Heart right ventricle (tissue), 16 donors: ENCODE results near the gene RPS6KA5. TPM values are rescaled to one million over a fixed set of nuclear protein-coding genes. Genes with fewer than 3 reads are reported as not detected.

Experiments
- ATAC-seq, 8 donors: fragments of 200-7000 bp; cut with Tn5 transposase; one replicate each; pipeline ENCODE4 v1.9.1; 2020; ENCODE audit warnings: mild to moderate bottlenecking in 8 of 8, moderate library complexity in 8 of 8, moderate number of reproducible peaks in 1 of 8
- DNase-seq, 2 donors: peaks; one replicate each; pipeline ENCODE4 v3.0.0-alpha.2; 2020
- H3K27ac ChIP-seq, 10 donors: fragments of 200-600 bp; sonication (generic) in 2 of 10; one replicate each; pipeline versions ENCODE4 v1.5.0 to v1.8.0; 2020 to 2022; ENCODE audit warnings: mild to moderate bottlenecking in 3 of 10
- H3K27me3 ChIP-seq, 7 donors: fragments of 200-600 bp; one replicate each; pipeline ENCODE4 v1.8.0; 2021 to 2022; ENCODE audit warnings: mild to moderate bottlenecking in 2 of 7
- H3K36me3 ChIP-seq, 9 donors: fragments of 200-600 bp; sonication (generic) in 1 of 9; one replicate each; pipeline versions ENCODE4 v1.5.0 to v1.8.0; 2020 to 2022; ENCODE audit warnings: mild to moderate bottlenecking in 2 of 9
- H3K4me1 ChIP-seq, 9 donors: fragments of 200-600 bp; sonication (generic) in 1 of 9; one replicate each; pipeline versions ENCODE4 v1.5.0 to v1.8.0; 2020 to 2022; ENCODE audit warnings: mild to moderate bottlenecking in 4 of 9
- H3K4me3 ChIP-seq, 10 donors: fragments of 200-600 bp; sonication (generic) in 2 of 10; one replicate each; pipeline versions ENCODE4 v1.5.0 to v1.8.0; 2020 to 2022; ENCODE audit warnings: mild to moderate bottlenecking in 7 of 10, moderate library complexity in 2 of 10
- H3K9me3 ChIP-seq, 11 donors: fragments of 200-600 bp in 10 of 11; sonication (generic) in 2 of 11; one replicate each; pipeline versions ENCODE4 v1.5.0 to v1.8.0; 2013 to 2022; ENCODE audit warnings: mild to moderate bottlenecking in 2 of 11, control low read depth in 1 of 11, moderate library complexity in 1 of 11
- CTCF ChIP-seq, 9 donors: fragments of 200-600 bp; sonication (generic) in 2 of 9; IDR thresholded peaks; one replicate each; pipeline versions ENCODE4 v1.5.0 to v1.8.0; 2021 to 2022; ENCODE audit warnings: antibody characterized with exemption in 9 of 9, mild to moderate bottlenecking in 5 of 9, moderate library complexity in 1 of 9
- WGBS, 2 donors: extraction: QIAGEN DNeasy Blood & Tissue Kit; methylation state at CpG; one replicate each; pipeline ENCODE4 v1.1.7; 2013; ENCODE audit warnings: inconsistent platforms in 1 of 2; 5-methylcytosine and 5-hydroxymethylcytosine counted together
- intact Hi-C, 10 donors: fragments of 100-400 bp; cut with DNase I; formaldehyde crosslinking; loops; one replicate each; pipeline versions ENCODE4 v1.11.1 to v1.14.2; 2022
- polyA plus RNA-seq, 2 donors: library from polyadenylated mRNA; stranded (reverse); fragments of 200-250 nt; gene quantifications; one replicate each; pipeline ENCODE4 v1.2.3, GENCODE V29; 2013
- total RNA-seq, 10 donors: library from RNA; stranded (reverse); fragmentation: NEBNext Ultra II Directional in 3 of 10; extraction: Animal tissue kit (Norgen Biotek cat#: 25700) in 3 of 10; gene quantifications; one replicate each; pipeline versions ENCODE4 v1.2.1 to v1.2.4, GENCODE V29; 2021 to 2023
- donor health status: Arrhythmogenic right ventricular cardiomyopathy.
- donor health status: ischemic (EF 13 %, LVEDD 7.1; RV severe dilation, severe dysfunction).
- donor health status: healthy with polysubstance abuse.
- donor health status: DM: no; HTN: yes; CAD: no.
- donor health status: DM: no; HTN: no; CAD: no.
- donor health status: ischemic (EF 25% LVEDD 6.9; RV normal size, moderate dysfunction).
- donor health status: ischemic (EF 25% LVEDD 5.7; RV mildly dilated, moderate dysfunction).
- donor health status: healthy.
- donor health status: DM: yes; HTN: yes; CAD: no.
- donor health status: Ischemic cardiomyopathy.
- donor health status: ischemic (EF 35%, LVEDD 5.7; RV mildly dilated, moderate dysfunction).
- donor health status: nonischemic (EF 11% LVEDD 7.7; RV severe dilation, severe dysfunction).
- donor health status: DM: yes; HTN: yes; CAD: no.
- donor health status: PGD.
- donor health status: ischemic (EF 29% LVEDD 5.4; RV normal size, mild dysfunction).
- donor health status: nonischemic (EF 23%, LVEDD 6.1; RV moderate dilation, normal function).

Gene RPS6KA5
- total and polyA plus RNA-seq, 12 donors, result 0.84 to 22.5 (median 9.2) TPM

GRCh38 chr14:90808759-90809529, 251.5 kb downstream of the RPS6KA5 start:
- Histone ChIP-seq H3K36me3 (no peaks in the 10 kb centered on the region), H3K27me3 (no peaks in the 10 kb centered on the region), H3K9me3 (no peaks in the 10 kb centered on the region), H3K4me3 (no peak overlapping the region), H3K27ac (peak overlapping the region in 4 of 10 donors; percentile 11 to 63 (median 50)), H3K4me1 (peaks cover 0 to 90% (median 57%) of the 10 kb centered on the region in 9 donors)
- no peak for TF ChIP-seq CTCF (IDR thresholded peaks at IDR 0.05)
- ATAC-seq, result no peak
- intact Hi-C loops, result loop anchor here in 1 of 10 donors (5.0 kb wide), 1 partner anchor 47 kb away; no protein-coding TSS in a partner anchor
- no peak for DNase-seq
- 86 to 89% methylated on average over 15 of the region's 15 CpGs for WGBS, 2 donors

DNA sequence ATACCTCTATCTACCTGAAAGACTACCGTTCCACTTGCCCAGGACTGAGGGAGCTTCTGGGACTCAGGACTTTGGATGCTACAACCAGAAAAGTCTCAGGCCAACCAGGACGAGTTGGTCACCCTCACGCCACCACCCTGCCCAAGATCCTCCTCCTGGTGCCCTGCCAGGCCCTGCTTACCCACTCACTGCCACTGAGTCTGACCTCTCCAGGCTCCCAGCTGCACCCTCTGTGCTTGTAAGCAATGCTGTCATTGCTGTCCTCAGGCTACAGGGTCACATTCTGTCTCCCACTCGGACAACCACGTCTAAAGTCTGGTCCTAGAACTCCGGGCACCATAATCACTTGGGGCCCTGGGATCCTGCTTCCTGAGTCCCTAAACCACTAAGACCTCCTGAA, 253.4 kb downstream of the RPS6KA5 start:
- peak overlapping the region in 7 of 10 donors; percentile 3 to 63 (median 29) for H3K27ac ChIP-seq
- DNase-seq, result no peak
- TF ChIP-seq CTCF (IDR thresholded peaks at IDR 0.05), result no peak
- peaks cover 0 to 82% (median 62%) of the 10 kb centered on the region in 9 donors for H3K4me1 ChIP-seq
- intact Hi-C loops, result loop anchor here in 1 of 10 donors (5.0 kb wide), 1 partner anchor 45 kb away; no protein-coding TSS in a partner anchor
- no peaks in the 10 kb centered on the region for H3K36me3 ChIP-seq
- peak in 2 of 8 donors; percentile 9 to 16 for ATAC-seq
- H3K4me3 ChIP-seq, result no peak overlapping the region
- no peaks in the 10 kb centered on the region for H3K9me3 ChIP-seq
- no peaks in the 10 kb centered on the region for H3K27me3 ChIP-seq
- WGBS, 2 donors, result 64% methylated on average over 6 of the region's 6 CpGs

DNA sequence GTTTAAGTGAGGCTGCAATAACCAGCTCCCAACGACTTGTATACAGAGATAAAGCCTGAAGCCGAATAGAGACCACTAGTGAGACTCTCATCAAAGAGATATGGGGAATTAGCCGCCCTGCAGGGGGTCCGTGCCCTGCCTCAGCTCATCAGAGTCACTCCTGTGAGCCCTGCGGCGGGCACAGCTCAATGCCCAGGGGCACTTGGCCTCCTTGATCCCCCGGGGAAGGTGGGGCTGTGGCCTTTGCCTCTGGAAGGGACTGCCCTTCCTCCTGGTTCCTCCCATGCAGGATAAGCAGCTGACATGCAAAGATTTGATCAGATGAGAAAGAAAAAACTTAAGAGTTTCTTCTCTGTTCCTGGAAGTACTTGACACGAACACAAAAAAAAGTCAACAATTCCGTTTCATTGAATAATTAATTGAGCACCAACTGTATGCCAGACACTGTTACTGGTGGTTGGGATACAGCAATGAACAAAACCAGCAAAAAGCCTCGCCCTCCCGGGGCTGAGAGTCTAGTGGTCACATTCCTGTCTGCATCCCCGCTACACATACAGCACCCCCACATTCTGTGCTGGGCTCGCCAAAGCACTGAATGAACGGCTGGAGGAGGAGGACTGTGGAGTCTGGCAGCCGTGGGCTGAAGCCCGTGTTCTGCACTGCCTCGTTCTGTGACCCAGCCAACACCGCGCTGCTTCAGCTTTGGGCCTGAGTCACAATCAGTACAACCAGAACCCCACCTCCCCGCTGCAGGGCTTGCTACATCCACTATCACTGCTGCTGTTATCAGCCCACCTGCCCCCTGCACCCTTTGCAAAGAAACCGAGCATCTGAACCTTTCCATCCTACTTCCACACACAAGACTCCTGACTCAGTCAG, 254.5 kb downstream of the RPS6KA5 start:
- ATAC-seq, result peak in 6 of 8 donors; percentile 20 to 50 (median 43)
- 68 to 73% methylated on average over 21 of the region's 21 CpGs for WGBS, 2 donors
- Histone ChIP-seq H3K36me3 (no peaks in the 10 kb centered on the region), H3K9me3 (no peaks in the 10 kb centered on the region), H3K4me3 (no peak overlapping the region), H3K27ac (peak overlapping the region in 3 of 10 donors; percentile 27 to 63 (median 33)), H3K27me3 (no peaks in the 10 kb centered on the region), H3K4me1 (peaks cover 0 to 83% (median 60%) of the 10 kb centered on the region in 9 donors)
- DNase-seq, result no peak
- no peak for TF ChIP-seq CTCF (IDR thresholded peaks at IDR 0.05)
- intact Hi-C loops, result loop anchor here in 1 of 10 donors (5.0 kb wide), 1 partner anchor 44 kb away; no protein-coding TSS in a partner anchor

DNA sequence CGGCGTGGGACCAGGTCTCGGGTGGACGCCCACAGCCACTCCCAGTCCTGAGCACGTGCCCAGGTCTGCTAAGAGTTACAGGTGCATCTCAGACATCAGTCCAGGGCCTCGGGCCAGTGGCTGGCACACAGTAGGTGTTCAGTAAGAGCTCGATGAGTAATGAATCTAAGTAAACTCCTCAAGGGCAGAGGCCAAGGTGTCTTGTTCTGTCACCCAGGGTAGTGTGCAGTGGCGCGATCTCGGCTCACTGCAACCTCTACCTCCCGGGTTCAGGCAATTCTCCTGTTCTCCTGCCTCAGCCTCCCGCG, 255.4 kb downstream of the RPS6KA5 start:
- H3K27ac ChIP-seq, result peak overlapping the region in 3 of 10 donors; percentile 60 to 77 (median 75)
- ATAC-seq (no peak), DNase-seq (no peak)
- H3K36me3 ChIP-seq, result no peaks in the 10 kb centered on the region
- intact Hi-C loops, result loop anchor here in 1 of 10 donors (5.0 kb wide), 1 partner anchor 43 kb away; no protein-coding TSS in a partner anchor
- WGBS, 2 donors, result 95 to 98% methylated on average over 13 of the region's 13 CpGs
- no peak for TF ChIP-seq CTCF (IDR thresholded peaks at IDR 0.05)
- no peaks in the 10 kb centered on the region for H3K27me3 ChIP-seq
- H3K4me3 ChIP-seq, result no peak overlapping the region
- no peaks in the 10 kb centered on the region for H3K9me3 ChIP-seq
- peaks cover 0 to 77% (median 55%) of the 10 kb centered on the region in 9 donors for H3K4me1 ChIP-seq
